HG02981 (cell line): ENCODE measurements around the gene TRAF5.
"Not testable (repeated sequence)": the region's sequence is repeated elsewhere in the genome, so short reads cannot be mapped to it uniquely, and the experiment has no call there.

Source experiments
- ATAC-seq: cut with Tn5 transposase; IDR thresholded peaks from one replicate; pipeline ENCODE4 v1.9.1; 2021; ENCODE audit warnings: mild to moderate bottlenecking, moderate library complexity; ENCODE audit not compliant: unreplicated experiment

The TRAF5 gene

GRCh38 chr1:211326528-211327345, at the start of gene TRAF5:
Gene TRAF5, plus strand, starts transcription at chr1:211326833. Its CDS starts 26,407 bp downstream, at chr1:211353240.
- ATAC-seq: peak; percentile 25

- ATAC-seq: no peak
These were observed 47.3 kb upstream of the TRAF5 start for GRCh38 chr1:211279340-211279739.

DNA sequence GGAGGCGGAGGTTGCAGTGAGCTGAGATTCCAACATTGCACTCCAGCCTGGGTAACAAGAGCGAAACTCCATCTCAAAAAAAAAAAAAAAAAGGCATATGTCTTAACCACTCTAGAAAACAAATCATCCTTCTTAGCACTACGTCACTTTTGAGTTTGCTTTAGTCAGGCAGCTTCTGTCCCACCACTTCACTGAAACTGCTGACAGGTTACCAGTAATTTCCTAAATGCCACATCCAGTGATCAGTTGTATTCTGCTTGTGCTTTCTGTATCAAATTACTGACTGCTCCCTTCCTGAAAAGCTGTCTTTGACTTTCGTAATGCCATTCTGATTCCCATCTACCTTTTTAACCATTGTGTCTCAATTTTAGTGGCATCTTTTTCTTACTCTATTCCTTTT, 45.7 kb upstream of the TRAF5 start:
- ATAC-seq: no peak

GRCh38 chr1:211281320-211282022, 45.2 kb upstream of the TRAF5 start:
- ATAC-seq: no peak

GRCh38 chr1:211282023-211282373, 44.6 kb upstream of the TRAF5 start:
- ATAC-seq: no peak

GRCh38 chr1:211285196-211285595, 41.4 kb upstream of the TRAF5 start:
- ATAC-seq: no peak

DNA sequence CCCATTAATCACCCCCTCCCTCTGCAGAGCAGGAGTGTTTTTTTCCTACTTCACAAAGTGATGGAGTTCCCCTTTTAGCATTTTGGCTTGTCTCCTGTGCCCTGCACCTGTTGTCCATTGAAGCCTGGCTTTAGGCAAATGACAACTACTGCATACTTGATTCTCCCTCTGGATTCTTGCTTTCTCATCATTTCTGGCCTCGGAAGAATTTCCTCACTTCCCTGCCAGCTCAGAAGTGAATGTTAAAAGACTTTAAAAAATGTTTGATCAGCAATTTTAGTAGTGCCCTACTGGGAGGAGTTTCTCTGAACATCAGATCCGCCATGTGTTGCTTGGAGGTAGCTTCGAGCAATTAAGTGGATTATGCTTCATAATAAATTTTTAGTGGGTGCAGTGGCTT, 39.4 kb upstream of the TRAF5 start:
- no peak for ATAC-seq

GRCh38 chr1:211292411-211292810, 34.2 kb upstream of the TRAF5 start:
- ATAC-seq: no peak

GRCh38 chr1:211296396-211296795, 30.2 kb upstream of the TRAF5 start:
- ATAC-seq: no peak

- peak; percentile 100 for ATAC-seq
These were observed 21.6 kb upstream of the TRAF5 start for GRCh38 chr1:211305044-211305443.

- no peak for ATAC-seq
These were observed 17.0 kb upstream of the TRAF5 start for GRCh38 chr1:211309617-211310016.

GRCh38 chr1:211313392-211313791, 13.2 kb upstream of the TRAF5 start:
- ATAC-seq: no peak

- no peak for ATAC-seq
These were observed 7.9 kb upstream of the TRAF5 start for GRCh38 chr1:211318576-211319280.

DNA sequence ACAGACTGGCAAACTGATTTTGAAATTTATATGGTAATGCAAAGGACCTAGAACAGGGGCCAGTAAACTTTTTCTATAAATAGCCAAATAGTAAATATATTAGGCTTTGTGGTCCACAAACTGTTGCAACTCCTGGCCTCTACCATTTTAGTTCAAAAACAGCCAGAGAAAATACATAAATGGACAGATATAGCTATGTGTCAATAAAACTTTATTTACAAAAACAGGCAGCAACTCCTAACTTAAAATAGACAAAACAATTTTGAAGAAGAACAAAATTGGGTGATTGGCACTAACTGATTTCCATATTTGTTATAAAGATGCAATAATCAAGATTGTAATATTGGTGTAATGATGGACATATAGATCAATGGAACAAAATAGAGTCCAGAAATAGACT, 6.7 kb upstream of the TRAF5 start:
- ATAC-seq: no peak

DNA sequence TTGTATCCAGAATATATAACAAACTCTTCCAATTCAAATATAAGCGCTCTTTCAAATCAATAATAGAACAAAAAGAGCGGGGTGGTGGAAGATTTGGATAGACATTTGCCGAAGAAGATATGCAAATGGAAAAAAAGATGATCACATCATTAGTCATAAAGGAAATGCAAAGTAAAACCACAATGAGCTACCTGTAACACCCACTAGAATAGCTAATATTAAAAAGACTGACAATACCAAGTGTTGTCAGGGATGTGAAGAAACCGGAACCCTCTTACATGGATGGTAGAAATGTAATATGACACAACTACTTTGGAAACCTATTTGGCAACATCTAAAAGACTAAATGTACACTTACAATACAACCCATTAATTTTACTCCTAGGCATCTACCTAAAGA, 5.7 kb upstream of the TRAF5 start:
- ATAC-seq: no peak

DNA sequence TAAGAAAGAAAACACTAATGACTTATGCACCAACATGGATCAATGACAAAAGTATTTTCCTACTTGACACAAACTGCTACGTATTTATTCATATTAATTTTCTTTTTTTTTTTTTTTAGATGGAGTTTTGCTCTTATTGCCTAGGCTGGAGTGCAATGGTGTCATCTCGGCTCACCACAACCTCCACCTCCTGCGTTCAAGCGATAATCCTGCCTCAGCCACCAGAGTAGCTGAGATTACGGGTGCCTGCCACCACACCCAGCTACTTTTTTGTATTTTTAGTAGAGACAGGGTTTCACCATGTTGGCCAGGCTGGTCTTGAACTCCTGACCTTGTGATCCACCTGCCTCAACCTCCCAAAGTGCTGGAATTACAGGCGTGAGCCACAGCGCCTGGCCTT, 5.0 kb upstream of the TRAF5 start:
- ATAC-seq: not testable (repeated sequence)

GRCh38 chr1:211323156-211324063, 3.2 kb upstream of the TRAF5 start:
- peak; percentile 51 for ATAC-seq

DNA sequence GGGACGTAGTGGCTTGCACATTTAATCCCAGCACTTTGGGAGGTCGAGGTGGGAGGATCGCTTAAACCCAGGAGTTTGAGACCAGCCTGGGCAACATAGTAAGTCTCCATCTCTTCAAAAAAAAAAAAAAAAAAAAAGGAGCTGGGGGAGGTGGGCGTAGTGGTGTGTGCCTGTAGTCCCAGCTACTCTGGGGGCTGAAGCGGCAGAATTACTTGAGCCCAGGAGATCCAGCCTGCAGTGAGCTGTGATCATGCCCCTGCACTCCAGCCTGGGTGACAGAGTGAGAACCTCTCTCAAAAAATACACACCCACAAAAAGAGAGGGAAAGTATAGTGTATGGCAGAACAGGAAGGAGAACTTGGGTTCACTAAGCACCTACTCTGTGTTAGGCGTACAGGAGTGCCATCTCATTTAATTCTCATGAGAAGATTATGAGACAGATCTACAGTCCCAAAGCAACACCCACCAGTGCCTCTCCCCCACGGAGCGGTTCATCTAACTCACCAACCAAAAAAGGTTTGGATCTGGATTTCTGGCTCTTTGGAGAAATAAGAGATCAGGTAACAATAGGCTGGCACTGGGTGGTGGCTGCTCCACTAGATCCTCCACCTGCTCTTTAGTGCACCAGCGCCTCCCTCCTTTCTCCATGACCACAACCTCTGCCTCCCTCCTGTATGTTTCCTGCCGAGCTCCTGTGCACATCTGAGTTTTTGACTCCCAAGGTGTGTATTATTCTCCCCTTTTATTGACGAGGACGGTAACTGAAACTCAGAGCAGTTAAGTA, 1.4 kb upstream of the TRAF5 start:
- ATAC-seq: no peak

DNA sequence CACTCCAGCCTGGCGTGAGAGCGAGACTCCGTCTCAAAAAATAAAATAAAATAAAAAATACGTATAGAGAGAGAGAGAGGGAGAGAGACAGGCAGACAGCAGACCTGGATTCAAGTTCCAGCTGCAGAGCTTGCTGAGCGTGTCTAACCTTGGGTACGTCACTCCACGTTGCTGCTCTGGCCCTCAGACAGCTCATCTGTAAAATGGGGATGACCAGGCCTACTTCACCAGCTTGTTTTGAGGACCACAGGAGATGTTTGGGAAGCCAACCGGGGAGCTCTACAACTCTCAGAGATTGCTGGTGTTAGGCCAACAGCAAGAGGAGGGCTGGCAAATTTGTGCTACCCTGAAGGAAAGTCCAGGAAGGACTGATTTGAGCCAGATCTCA, 499 bp upstream of the TRAF5 start:
- ATAC-seq: no peak

GRCh38 chr1:211327346-211327921, 801 bp downstream of the TRAF5 start:
- ATAC-seq: peak; percentile 22
